K562 (cell line): Measurements from ENCODE around the gene COL23A1.

ENCODE experiments used
- E2F1 ChIP-seq: sonication (generic); formaldehyde crosslinking; IDR thresholded peaks from 2 replicates; pipeline ENCODE4 v1.8.1; 2023; ENCODE audit warnings: mild to moderate bottlenecking, missing genetic modification reagents, moderate library complexity
- EZH2 ChIP-seq: IDR thresholded peaks from 2 replicates; pipeline ENCODE4 v1.6.1; 2012; ENCODE audit warnings: low read depth, mild to moderate bottlenecking, inconsistent platforms, low read length, borderline replicate concordance
- HDAC8 ChIP-seq: fragments of 450-650 bp; IDR thresholded peaks from 2 replicates; pipeline ENCODE4 v1.6.1; 2016; ENCODE audit warnings: mild to moderate bottlenecking, missing genetic modification characterization, moderate library complexity, missing compliant biosample characterization
- MYBL2 ChIP-seq, 2 experiments: fragments of 450-650 bp in 1 of 2; sonication (generic) in 1 of 2; formaldehyde crosslinking in 1 of 2; IDR thresholded peaks; 2 replicates each; pipeline versions ENCODE4 v1.6.1 to v1.8.1; 2017 to 2022; ENCODE audit warnings: borderline replicate concordance in 1 of 2, inconsistent platforms in 1 of 2, low read depth in 1 of 2, mild to moderate bottlenecking in 1 of 2, missing genetic modification reagents in 1 of 2, moderate library complexity in 1 of 2
- POLR2AphosphoS5 ChIP-seq: IDR thresholded peaks from 2 replicates; pipeline ENCODE4 v1.6.1; 2011; ENCODE audit warnings: mild to moderate bottlenecking, low read depth, low read length, moderate library complexity; ENCODE audit not compliant: control insufficient read depth, insufficient read depth
- SMARCC2 ChIP-seq: fragments of 450-650 bp; IDR thresholded peaks from 2 replicates; pipeline ENCODE4 v1.6.1; 2017; ENCODE audit warnings: antibody characterized with exemption, moderate library complexity, mild to moderate bottlenecking, low read depth
- TAF7 ChIP-seq: fragments of 450-650 bp; IDR thresholded peaks from 2 replicates; pipeline ENCODE4 v1.6.1; 2016; ENCODE audit warnings: missing genetic modification characterization, missing compliant biosample characterization
- ZC3H4 ChIP-seq: sonication (generic); formaldehyde crosslinking; IDR thresholded peaks from 2 replicates; pipeline ENCODE4 v1.9.0; 2021; ENCODE audit warnings: missing genetic modification reagents, borderline replicate concordance
- ZNF444 ChIP-seq: fragments of 250-450 bp; sonication (Bioruptor Pico); IDR thresholded peaks from 2 replicates; pipeline ENCODE4 v1.4.0; 2020; ENCODE audit warnings: mild to moderate bottlenecking, moderate library complexity
- TF ChIP-seq, protein P1 (sequence below), 3 experiments: IDR thresholded peaks in 2 of 3; conservative IDR thresholded peaks in 1 of 3; 2 replicates each; pipeline ENCODE4 v1.5.1; 2011 to 2012; ENCODE audit warnings: low read length in 3 of 3, mild to moderate bottlenecking in 3 of 3, control low read depth in 2 of 3, improper control_type of control experiment in 1 of 3, inconsistent platforms in 1 of 3, low read depth in 1 of 3, mixed read lengths in 1 of 3, moderate library complexity in 1 of 3; ENCODE audit not compliant: insufficient read depth in 2 of 3
- TF ChIP-seq, protein P2 (sequence below): sonication (generic); formaldehyde crosslinking; IDR thresholded peaks from 2 replicates; pipeline ENCODE4 v1.8.0; 2023; ENCODE audit warnings: mild to moderate bottlenecking, missing genetic modification reagents

DNA sequence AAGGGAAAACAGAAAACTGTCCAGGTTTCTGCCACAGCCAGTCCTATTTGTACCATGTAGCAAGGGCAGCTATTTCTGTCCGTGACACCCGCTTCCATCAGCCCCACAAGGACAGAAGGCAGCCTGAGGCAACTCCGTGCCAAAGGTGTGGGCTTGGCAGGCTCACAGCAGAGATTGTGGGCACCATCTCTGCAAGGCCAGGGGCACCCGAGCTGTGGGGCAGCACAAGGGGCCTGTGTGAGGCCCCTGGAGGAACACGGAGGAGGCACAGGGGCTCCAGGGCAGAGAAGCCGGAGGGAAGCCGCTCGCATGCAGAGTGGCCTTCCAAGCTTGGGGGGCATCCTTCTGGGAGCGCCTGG, 43.5 kb downstream of the COL23A1 start:
- TF ChIP-seq HDAC8 (tag), result no peak
- TF ChIP-seq, protein P1, sequence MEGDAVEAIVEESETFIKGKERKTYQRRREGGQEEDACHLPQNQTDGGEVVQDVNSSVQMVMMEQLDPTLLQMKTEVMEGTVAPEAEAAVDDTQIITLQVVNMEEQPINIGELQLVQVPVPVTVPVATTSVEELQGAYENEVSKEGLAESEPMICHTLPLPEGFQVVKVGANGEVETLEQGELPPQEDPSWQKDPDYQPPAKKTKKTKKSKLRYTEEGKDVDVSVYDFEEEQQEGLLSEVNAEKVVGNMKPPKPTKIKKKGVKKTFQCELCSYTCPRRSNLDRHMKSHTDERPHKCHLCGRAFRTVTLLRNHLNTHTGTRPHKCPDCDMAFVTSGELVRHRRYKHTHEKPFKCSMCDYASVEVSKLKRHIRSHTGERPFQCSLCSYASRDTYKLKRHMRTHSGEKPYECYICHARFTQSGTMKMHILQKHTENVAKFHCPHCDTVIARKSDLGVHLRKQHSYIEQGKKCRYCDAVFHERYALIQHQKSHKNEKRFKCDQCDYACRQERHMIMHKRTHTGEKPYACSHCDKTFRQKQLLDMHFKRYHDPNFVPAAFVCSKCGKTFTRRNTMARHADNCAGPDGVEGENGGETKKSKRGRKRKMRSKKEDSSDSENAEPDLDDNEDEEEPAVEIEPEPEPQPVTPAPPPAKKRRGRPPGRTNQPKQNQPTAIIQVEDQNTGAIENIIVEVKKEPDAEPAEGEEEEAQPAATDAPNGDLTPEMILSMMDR (IDR thresholded peaks at IDR 0.05 in 2 of 3, conservative IDR thresholded peaks at IDR 0.05 in 1 of 3; ENCODE audit: insufficient read depth in 2 of 3, low read depth in 1 of 3, low read length in 3 of 3), result no peak
- TF ChIP-seq, protein P2, sequence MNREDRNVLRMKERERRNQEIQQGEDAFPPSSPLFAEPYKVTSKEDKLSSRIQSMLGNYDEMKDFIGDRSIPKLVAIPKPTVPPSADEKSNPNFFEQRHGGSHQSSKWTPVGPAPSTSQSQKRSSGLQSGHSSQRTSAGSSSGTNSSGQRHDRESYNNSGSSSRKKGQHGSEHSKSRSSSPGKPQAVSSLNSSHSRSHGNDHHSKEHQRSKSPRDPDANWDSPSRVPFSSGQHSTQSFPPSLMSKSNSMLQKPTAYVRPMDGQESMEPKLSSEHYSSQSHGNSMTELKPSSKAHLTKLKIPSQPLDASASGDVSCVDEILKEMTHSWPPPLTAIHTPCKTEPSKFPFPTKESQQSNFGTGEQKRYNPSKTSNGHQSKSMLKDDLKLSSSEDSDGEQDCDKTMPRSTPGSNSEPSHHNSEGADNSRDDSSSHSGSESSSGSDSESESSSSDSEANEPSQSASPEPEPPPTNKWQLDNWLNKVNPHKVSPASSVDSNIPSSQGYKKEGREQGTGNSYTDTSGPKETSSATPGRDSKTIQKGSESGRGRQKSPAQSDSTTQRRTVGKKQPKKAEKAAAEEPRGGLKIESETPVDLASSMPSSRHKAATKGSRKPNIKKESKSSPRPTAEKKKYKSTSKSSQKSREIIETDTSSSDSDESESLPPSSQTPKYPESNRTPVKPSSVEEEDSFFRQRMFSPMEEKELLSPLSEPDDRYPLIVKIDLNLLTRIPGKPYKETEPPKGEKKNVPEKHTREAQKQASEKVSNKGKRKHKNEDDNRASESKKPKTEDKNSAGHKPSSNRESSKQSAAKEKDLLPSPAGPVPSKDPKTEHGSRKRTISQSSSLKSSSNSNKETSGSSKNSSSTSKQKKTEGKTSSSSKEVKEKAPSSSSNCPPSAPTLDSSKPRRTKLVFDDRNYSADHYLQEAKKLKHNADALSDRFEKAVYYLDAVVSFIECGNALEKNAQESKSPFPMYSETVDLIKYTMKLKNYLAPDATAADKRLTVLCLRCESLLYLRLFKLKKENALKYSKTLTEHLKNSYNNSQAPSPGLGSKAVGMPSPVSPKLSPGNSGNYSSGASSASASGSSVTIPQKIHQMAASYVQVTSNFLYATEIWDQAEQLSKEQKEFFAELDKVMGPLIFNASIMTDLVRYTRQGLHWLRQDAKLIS (CRISPR knock-in tag), result no peak
- TF ChIP-seq ZNF444 (CRISPR knock-in tag), result no peak
- TF ChIP-seq E2F1 (CRISPR knock-in tag), result no peak
- TF ChIP-seq EZH2, result no peak
- no peak for TF ChIP-seq TAF7
- no peak for TF ChIP-seq MYBL2 (IDR thresholded peaks at IDR 0.05; ENCODE audit: low read depth)
- no peak for TF ChIP-seq MYBL2 (CRISPR knock-in tag; IDR thresholded peaks at IDR 0.05; ENCODE audit: borderline replicate concordance)
- no peak for TF ChIP-seq SMARCC2
- TF ChIP-seq POLR2AphosphoS5, result no peak
- TF ChIP-seq ZC3H4 (CRISPR knock-in tag), result no peak
